GM18867 (cell line): ENCODE results near the gene LMNB1.
"Not testable (repeated sequence)": the region's sequence is repeated elsewhere in the genome, so short reads cannot be mapped to it uniquely, and the experiment has no call there.

Experiments used
- ATAC-seq: cut with Tn5 transposase; IDR thresholded peaks from one replicate; pipeline ENCODE4 v1.9.1; 2021; ENCODE audit warnings: mild to moderate bottlenecking, moderate library complexity; ENCODE audit not compliant: unreplicated experiment

The LMNB1 gene

GRCh38 chr5:126776499-126777256 lies at the start of gene LMNB1:
Gene LMNB1, plus strand, starts transcription at chr5:126777136. Its CDS starts 373 bp downstream, at chr5:126777509.
- ATAC-seq, result peak; percentile 66

- no peak for ATAC-seq
These were observed 44.2 kb upstream of the LMNB1 start for GRCh38 chr5:126732716-126733115.

- ATAC-seq, result not testable (repeated sequence)
These were observed 42.4 kb upstream of the LMNB1 start for GRCh38 chr5:126734573-126734972.

GRCh38 chr5:126736141-126736540 lies 40.8 kb upstream of the LMNB1 start:
- ATAC-seq, result no peak

GRCh38 chr5:126741361-126741760 lies 35.6 kb upstream of the LMNB1 start:
- ATAC-seq, result no peak

- ATAC-seq, result no peak
These were observed 34.5 kb upstream of the LMNB1 start for GRCh38 chr5:126742425-126742824.

- no peak for ATAC-seq
These were observed 32.1 kb upstream of the LMNB1 start for GRCh38 chr5:126744836-126745235.

GRCh38 chr5:126745259-126745992 lies 31.5 kb upstream of the LMNB1 start:
- ATAC-seq, result no peak

GRCh38 chr5:126746290-126746689 lies 30.6 kb upstream of the LMNB1 start:
- ATAC-seq, result no peak

GRCh38 chr5:126752081-126752785 lies 24.7 kb upstream of the LMNB1 start:
- no peak for ATAC-seq

- ATAC-seq, result no peak
These were observed 23.7 kb upstream of the LMNB1 start for GRCh38 chr5:126753227-126753626.

- no peak for ATAC-seq
These were observed 22.3 kb upstream of the LMNB1 start for GRCh38 chr5:126754609-126755008.

GRCh38 chr5:126755593-126755992 lies 21.3 kb upstream of the LMNB1 start:
- no peak for ATAC-seq

GRCh38 chr5:126757713-126758357 lies 19.1 kb upstream of the LMNB1 start:
- ATAC-seq, result no peak

- no peak for ATAC-seq
These were observed 13.6 kb upstream of the LMNB1 start for GRCh38 chr5:126763371-126763770.

- ATAC-seq, result no peak
These were observed 7.2 kb upstream of the LMNB1 start for GRCh38 chr5:126769703-126770102.

GRCh38 chr5:126773536-126773935 lies 3.4 kb upstream of the LMNB1 start:
- ATAC-seq, result not testable (repeated sequence)

GRCh38 chr5:126774595-126774994 lies 2.3 kb upstream of the LMNB1 start:
- ATAC-seq, result not testable (repeated sequence)

- peak; percentile 27 for ATAC-seq
These were observed 480 bp downstream of the LMNB1 start for GRCh38 chr5:126777257-126777974.

GRCh38 chr5:126777975-126778674 lies 1.2 kb downstream of the LMNB1 start:
- peak; percentile 66 for ATAC-seq
